ENCODE results near the gene TXLNB. TPM values are rescaled to one million over a fixed set of nuclear protein-coding genes. Genes with fewer than 3 reads are reported as not detected.

Gene TXLNB
- total RNA-seq, 1 donor from 2014 or later = 0.05 TPM

DNA sequence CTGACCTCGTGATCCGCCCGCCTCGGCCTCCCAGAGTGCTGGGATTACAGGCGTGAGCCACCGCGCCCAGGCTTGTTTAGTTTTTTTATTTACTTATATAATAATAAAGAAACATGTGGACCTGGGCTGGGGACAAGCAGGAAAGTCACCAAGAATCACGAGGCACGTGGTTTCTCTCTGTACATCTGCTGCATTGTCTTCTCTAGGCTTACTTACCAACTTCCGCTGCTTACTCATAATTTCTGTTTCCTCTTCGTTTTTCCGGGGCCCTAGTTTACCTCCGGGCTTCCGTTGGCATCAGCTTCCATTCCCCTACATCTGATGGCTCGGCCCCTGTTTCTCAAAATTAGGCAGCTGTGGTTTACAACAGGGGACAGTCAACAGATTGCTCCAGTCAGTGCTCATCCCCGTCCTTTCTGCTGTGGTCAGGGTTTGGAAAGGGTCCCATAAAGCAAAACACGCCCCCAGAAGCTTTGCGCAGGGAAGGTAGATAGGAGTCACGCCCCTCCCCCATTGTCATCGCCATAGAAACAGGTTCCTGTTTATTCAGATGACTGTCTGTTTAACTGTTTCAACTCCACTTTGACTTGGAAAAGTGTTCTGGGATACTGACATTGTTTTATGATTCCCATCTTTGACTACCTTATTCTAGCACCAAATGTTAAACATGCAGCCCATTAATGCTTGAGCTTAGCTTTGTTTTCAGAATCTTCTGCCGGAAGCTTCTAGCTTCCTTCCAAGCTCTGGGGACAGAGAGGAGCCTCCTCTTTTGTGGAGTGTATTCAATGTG is 31.9 kb upstream of the TXLNB start:
- peak overlapping the region; percentile 31 for H3K4me3 Mint-ChIP-seq (ENCODE audit: unreplicated experiment)
- peaks cover 14% of the 10 kb centered on the region for H3K4me1 Mint-ChIP-seq (ENCODE audit: low read depth)
- no peak for DNase-seq (ENCODE audit: low spot score)
- H3K27me3 Mint-ChIP-seq (ENCODE audit: low read depth) = no peaks in the 10 kb centered on the region
- H3K36me3 Mint-ChIP-seq (ENCODE audit: low read depth) = no peaks in the 10 kb centered on the region
- H3K9me3 Mint-ChIP-seq (ENCODE audit: low read depth) = no peaks in the 10 kb centered on the region
- TF ChIP-seq, protein P1, sequence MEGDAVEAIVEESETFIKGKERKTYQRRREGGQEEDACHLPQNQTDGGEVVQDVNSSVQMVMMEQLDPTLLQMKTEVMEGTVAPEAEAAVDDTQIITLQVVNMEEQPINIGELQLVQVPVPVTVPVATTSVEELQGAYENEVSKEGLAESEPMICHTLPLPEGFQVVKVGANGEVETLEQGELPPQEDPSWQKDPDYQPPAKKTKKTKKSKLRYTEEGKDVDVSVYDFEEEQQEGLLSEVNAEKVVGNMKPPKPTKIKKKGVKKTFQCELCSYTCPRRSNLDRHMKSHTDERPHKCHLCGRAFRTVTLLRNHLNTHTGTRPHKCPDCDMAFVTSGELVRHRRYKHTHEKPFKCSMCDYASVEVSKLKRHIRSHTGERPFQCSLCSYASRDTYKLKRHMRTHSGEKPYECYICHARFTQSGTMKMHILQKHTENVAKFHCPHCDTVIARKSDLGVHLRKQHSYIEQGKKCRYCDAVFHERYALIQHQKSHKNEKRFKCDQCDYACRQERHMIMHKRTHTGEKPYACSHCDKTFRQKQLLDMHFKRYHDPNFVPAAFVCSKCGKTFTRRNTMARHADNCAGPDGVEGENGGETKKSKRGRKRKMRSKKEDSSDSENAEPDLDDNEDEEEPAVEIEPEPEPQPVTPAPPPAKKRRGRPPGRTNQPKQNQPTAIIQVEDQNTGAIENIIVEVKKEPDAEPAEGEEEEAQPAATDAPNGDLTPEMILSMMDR (IDR thresholded peaks at IDR 0.05) = no peak
- peak overlapping the region; percentile 36 for H3K27ac Mint-ChIP-seq (ENCODE audit: unreplicated experiment)

- DNase-seq (ENCODE audit: low spot score) = no peak
- H3K9me3 Mint-ChIP-seq (ENCODE audit: low read depth) = no peaks in the 10 kb centered on the region
- no peak overlapping the region for H3K4me3 Mint-ChIP-seq (ENCODE audit: unreplicated experiment)
- peaks cover 2% of the 10 kb centered on the region for H3K4me1 Mint-ChIP-seq (ENCODE audit: low read depth)
- H3K36me3 Mint-ChIP-seq (ENCODE audit: low read depth) = peaks cover 2% of the 10 kb centered on the region
- TF ChIP-seq, protein P1 (IDR thresholded peaks at IDR 0.05) = no peak
- no peak overlapping the region for H3K27ac Mint-ChIP-seq (ENCODE audit: unreplicated experiment)
- H3K27me3 Mint-ChIP-seq (ENCODE audit: low read depth) = no peaks in the 10 kb centered on the region
Observed at GRCh38 chr6:139320081-139320480, 28.3 kb upstream of the TXLNB start.

GRCh38 chr6:139316622-139317317 is 25.0 kb upstream of the TXLNB start:
- Mint-ChIP-seq H3K4me3 (ENCODE audit: unreplicated experiment) (no peak overlapping the region), H3K9me3 (ENCODE audit: low read depth) (no peaks in the 10 kb centered on the region), H3K27me3 (ENCODE audit: low read depth) (no peaks in the 10 kb centered on the region), H3K27ac (ENCODE audit: unreplicated experiment) (no peak overlapping the region), H3K36me3 (ENCODE audit: low read depth) (peaks cover 2% of the 10 kb centered on the region), H3K4me1 (ENCODE audit: low read depth) (peaks cover 4% of the 10 kb centered on the region)
- TF ChIP-seq, protein P1 (IDR thresholded peaks at IDR 0.05) = no peak
- DNase-seq (ENCODE audit: low spot score) = no peak

DNA sequence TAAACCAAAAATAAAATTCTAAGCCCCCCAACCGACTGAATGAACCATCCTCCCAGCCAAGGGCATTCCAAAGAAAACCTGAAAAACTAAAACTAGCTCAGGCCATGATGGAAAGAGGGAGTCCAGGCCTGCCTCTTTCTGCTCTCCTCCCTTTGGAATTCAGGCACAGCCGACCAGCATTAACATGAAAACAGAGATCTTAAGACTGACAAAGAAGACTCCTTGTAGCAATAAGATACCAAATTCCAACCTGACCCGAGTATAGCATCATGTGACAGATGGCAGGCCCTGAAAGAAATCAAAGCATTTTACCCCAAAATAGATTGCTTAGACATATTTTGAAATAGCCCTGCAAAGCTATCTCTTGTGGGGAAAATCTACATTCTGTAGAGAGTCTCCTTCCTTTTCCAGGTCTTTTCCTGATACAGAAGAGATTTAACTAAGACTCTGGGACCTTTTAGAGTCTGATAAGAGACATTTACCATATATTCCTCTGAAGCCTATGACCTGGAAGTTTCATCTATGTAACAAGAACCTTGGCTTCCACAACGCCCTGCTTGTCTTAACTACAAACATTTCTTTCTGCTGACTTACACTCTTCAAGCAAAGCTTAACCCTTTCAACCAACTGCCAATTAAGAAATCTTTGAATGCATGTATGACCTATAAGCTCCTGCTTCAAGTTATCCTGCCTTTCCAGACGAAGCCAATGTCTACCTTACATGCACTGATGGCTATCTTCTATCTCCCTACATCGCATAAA is 22.2 kb upstream of the TXLNB start:
- Mint-ChIP-seq H3K36me3 (ENCODE audit: low read depth) (peaks cover 2% of the 10 kb centered on the region), H3K27me3 (ENCODE audit: low read depth) (no peaks in the 10 kb centered on the region), H3K9me3 (ENCODE audit: low read depth) (no peaks in the 10 kb centered on the region), H3K4me1 (ENCODE audit: low read depth) (peaks cover 7% of the 10 kb centered on the region), H3K4me3 (ENCODE audit: unreplicated experiment) (no peak overlapping the region), H3K27ac (ENCODE audit: unreplicated experiment) (no peak overlapping the region)
- no peak for DNase-seq (ENCODE audit: low spot score)
- TF ChIP-seq, protein P1 (IDR thresholded peaks at IDR 0.05) = no peak

DNA sequence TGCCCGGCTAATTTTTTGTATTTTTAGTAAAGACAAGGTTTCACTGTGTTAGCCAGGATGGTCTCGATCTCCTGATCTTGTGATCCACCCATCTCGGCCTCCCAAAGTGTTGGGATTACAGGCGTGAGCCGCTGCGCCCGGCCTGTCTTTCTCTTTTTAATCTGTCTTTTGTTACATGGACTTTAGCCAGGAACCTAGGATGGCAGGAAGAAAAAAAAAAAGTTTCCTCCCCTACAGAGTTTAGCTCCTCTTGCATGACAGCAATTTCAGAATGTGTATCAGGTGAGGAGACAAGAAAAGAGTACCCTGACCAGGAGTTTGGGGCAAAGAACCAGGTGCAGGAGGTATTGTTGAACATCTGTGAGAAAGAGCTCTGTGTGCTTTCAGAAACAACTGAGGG is 21.4 kb upstream of the TXLNB start:
- H3K4me3 Mint-ChIP-seq (ENCODE audit: unreplicated experiment) = no peak overlapping the region
- H3K9me3 Mint-ChIP-seq (ENCODE audit: low read depth) = no peaks in the 10 kb centered on the region
- no peak overlapping the region for H3K27ac Mint-ChIP-seq (ENCODE audit: unreplicated experiment)
- H3K27me3 Mint-ChIP-seq (ENCODE audit: low read depth) = no peaks in the 10 kb centered on the region
- H3K4me1 Mint-ChIP-seq (ENCODE audit: low read depth) = peaks cover 10% of the 10 kb centered on the region
- no peaks in the 10 kb centered on the region for H3K36me3 Mint-ChIP-seq (ENCODE audit: low read depth)
- TF ChIP-seq, protein P1 (IDR thresholded peaks at IDR 0.05) = no peak
- no peak for DNase-seq (ENCODE audit: low spot score)
